HG02981 (cell line): ENCODE results near the gene GRIK2.

Source experiments
- ATAC-seq: cut with Tn5 transposase; IDR thresholded peaks from one replicate; pipeline ENCODE4 v1.9.1; 2021; ENCODE audit warnings: mild to moderate bottlenecking, moderate library complexity; ENCODE audit not compliant: unreplicated experiment

The GRIK2 gene

DNA sequence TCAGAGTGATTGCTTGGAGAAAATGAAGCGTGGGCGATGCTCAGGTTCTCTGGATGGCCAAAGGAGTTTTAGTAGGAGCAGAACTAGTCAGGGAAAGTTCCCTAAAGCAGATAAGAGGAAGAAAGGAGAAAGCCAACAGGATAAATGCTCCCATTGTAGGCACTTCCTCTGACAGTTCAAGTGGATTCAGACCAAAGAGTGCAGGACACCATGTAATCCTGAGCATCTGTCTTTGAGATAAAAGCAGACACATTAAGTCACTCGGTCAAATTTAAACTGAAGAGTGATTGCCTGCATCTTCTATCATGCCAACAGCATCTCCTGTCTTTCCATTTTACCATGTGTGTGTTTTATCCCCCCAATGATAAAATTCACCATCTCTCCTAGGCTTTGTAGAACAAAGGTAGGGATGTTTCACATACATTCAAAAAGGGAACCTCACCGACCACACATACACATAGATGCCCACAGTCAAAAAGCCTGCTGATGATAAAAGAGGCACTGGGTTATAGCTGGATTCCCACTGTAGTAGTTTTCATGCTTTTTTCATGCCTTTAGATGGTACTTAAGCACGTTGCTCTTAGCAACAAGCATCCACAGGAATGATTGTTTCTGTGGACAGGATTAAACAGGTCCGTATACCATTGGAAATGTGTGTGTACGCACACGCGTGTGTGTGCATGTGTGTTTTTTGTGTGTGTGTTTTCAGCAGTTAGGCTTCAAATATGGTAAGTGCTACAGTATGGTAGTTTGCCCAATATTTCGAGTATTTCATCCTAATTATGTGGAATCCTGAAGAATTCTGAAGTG is 7.0 kb downstream of the GRIK2 start:
- ATAC-seq, result no peak

DNA sequence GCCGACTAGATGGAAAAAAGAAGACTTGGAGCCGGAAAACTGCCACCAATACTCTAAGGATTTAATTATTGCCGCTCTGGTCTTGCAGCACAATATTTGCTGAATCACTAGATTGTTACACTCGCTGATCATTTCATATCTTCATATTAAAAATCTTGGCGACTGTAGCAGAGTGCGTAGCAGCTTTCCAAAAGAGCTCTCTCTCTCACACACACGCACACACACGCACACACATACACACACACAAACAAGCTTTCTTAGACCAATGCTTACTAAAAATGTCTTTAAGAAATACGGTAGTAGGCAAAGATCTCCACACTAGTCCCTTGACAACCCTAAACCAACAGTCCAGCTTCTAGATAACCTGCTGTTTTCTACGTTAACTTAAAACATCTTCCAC is 7.7 kb downstream of the GRIK2 start:
- ATAC-seq, result no peak

DNA sequence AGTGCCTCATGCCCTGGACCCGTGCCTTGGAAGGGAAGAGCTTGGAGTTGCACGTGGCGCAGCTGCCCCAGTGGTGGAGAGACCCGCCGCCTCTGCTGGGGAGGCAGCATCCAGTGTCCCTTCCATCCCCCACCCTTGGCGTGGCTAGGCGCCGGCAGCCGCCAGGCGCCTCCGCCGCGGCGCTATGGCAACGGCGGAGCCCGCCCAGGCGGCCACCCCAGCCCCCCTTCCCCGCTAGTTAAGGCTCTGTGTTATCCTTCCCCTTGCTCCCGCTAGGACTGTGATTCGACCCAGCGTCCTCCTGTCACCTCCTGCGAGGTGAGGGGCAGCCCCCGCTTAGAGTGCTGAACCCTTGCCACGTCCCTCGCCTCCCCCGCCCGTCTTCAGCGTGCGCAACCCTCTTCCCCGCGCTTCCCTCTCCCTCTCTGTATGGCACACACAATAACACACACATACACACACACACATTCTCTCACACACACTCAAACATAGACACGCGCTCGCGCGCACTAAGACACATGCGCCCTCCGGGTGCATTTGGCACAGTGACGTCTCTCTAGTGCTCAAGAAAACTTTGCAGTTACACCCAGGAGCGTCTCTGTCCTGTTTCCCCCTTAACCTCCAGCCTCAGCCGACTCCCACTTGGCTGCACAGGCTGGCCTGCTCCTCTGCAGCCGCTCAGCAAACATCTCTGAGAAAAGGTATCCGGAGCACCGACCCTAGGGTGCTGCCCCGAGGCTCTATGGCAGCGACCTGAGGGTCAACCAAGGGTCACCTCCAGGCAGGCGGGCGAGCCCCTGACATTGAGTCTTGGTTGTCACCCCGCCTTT is 8.5 kb downstream of the GRIK2 start:
- ATAC-seq, result no peak

DNA sequence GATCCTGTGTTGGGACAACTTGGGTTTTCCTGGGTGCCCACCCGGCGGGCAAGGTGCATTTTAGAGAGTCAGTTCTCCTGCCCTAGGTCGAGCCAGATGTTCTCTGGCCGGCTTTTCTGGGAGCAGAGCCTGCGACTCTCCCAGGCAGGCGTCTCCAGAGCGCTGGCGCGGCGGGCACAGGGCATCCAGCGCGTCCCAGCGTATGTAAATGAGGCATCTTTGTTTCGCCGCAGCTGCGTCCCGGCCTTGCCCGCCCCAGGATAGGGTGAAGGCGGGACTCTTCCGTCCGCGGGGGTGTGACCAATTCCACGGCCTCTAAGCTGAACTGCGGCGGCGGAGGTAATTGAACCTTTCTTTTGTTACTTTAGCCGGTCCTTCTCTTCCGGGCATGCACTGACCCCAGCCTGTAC is 9.1 kb downstream of the GRIK2 start:
- no peak for ATAC-seq

DNA sequence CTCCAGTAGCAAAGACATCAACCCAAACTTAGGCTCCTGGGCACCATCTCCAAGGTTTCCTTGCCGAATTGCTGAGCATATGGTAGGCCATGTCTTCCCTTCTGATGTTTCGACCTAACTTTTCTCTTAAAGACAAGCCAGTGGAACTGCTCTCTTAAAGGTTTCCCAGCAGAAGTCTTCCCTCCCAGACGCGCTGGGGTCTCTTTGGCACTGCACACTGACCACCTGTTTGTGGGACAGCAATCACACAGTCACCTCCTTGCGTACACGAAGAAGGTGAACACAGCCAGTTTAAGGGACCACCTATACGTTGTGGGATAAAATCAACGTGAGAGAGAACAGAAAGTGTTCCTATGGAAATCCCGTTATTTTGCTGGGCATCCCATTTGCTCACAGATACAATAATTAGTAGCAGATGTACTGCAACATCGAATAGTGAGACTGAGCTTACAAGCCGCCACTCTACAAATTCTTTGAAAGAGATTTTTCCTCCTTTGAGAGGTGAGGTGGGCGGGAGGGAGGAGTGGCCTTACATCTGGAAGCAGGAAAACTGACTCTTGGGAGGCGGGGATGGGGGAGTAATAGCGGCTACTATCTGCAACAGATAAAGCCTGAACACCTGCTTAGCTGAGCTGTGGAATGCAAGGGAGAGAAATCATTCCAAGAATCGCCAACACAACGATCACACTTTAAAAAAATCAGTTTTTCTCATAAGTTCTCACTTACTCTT is 9.9 kb downstream of the GRIK2 start:
- no peak for ATAC-seq

DNA sequence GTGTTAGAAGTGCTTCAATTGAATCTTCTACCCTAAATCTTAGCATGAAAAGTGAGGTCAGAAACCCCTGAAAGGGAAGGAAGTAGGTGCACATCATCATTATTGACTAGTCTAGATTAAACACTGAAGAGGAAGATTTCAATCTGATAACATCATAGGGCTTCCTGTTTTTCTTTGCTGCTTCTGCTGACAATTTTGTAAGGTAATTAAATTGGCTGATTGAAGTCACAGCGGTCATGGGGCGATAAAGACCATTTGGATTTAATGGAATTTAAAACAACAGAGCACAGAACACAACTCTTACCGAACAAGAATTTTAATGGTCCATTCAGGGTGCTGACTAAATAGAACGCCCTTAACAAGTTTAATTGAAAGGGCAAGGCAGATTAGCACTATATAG is 11.3 kb downstream of the GRIK2 start:
- no peak for ATAC-seq

DNA sequence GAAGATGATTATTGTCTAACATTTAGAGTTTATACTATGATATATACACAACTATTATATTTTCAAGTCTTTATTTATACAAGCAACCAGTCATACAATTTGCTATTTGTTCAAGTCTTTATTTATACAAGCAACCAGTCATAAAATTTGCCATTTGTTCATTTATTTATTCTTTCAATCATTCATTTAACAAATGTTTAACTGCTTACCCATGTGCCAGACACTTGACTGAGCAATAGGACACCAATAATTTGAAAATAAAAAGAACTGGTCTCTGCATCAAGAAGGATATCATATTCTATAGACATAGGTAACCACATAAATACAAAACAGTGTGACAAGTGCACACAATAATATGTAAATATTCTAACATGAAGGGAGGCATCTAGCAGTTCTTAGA is 20.3 kb downstream of the GRIK2 start:
- ATAC-seq, result no peak

DNA sequence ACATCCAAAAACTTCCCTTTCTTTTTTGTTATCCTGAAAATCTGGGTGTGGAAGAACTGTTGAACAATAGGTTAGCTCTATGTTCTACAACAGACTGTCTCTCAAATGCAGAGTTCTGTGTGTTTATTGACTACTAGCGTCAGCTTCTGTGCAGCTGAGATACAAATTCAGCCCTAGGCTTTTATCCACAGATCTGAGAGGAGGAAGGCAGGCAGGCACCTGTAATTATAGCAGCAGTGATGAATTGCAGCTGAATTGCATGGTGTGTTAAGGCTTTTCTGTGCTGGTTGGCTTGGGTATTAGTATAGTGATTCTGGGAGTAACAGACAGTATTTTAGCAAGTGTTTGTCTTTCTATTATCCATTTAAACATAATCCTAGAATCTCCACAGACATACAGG is 24.4 kb downstream of the GRIK2 start:
- ATAC-seq, result no peak

DNA sequence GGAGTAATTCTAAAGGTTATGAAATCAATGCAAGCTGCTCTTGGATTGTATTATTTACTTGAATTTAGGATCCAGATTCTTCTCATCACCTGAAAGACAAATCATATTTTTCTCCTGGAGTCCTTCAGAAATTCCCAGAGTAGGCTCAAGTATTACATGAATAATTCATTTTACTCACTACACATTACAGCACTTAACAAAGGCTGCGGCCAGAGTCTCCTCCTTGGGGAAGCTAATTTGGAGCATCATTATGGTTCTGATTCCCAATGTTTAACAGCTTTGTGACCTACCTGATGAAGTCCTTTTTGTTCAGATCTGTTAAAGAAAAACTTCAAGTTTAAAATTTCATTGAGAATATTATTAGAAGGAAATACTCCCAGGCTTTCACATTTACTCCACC is 28.7 kb downstream of the GRIK2 start:
- no peak for ATAC-seq

DNA sequence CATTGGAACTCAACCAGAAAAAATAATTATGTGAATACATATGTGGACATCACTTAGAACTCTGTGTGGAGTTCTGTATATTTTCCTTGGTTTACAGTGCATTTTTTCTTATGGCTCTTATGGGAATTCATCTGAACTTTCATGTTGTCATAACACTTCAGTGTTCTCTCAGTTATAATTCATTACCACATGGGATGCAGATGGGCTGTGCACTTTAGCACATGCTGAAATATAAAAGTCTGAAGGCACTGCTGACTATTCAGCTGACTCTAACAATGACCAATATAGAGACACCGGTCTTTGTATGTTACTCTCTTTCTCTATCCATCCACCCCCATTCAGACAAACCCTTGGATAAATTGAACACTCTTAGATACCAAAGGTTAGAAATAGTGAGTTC is 29.3 kb downstream of the GRIK2 start:
- ATAC-seq, result no peak

DNA sequence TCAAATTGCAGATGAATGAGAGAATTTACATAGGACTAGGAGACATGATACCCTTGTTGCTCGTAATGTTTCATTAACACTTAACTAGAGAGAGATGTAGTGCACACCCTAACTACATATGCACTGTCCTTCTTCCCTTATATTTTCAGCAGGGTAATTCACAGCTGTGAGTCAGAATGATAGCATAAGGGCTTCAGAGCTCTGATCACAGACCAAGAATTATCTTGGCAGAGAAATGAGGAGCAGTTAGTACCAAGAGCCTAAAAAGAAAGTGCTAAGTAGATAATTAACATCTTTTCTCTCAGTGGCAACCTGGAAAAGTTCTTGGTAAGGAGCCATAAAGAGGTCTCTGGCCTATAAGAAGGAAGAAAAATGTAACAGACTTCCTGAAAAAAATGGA is 35.8 kb downstream of the GRIK2 start:
- no peak for ATAC-seq

DNA sequence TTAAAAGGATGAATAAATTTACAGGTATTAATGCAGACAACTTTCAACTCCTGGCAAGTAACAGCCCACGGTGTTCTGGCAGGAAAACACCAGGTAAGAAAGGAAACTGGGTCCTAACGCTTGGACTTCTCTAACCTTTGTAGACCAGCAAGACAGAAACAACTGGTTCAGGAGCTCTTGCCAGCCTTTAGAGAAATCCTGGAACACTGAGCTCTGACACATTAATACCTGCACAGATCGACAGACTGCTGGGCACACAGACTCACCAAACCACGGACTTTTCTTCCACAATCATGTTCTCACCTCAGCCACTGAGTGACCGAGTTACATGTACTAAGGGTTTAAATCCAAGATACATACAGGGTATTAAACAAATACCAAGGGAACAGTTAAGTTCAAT is 36.3 kb downstream of the GRIK2 start:
- no peak for ATAC-seq

DNA sequence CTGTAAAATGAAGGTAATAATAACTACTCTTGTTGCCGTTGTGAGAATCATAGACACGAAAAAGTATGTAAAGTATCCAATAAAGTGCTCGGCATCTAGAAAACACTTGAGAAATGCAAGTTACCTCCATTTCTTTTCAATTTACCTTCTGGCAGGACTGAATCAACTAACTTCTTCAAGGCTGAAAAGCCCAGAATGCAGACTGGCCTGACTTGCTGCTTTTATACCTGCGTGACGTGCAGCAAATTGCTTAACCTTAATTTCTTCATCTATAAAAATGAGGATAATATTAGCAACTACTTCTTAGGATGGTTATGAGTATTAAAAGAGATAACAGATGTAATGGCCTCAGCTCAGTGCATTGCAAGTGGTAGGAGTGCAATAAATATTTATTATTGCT is 39.6 kb downstream of the GRIK2 start:
- no peak for ATAC-seq

DNA sequence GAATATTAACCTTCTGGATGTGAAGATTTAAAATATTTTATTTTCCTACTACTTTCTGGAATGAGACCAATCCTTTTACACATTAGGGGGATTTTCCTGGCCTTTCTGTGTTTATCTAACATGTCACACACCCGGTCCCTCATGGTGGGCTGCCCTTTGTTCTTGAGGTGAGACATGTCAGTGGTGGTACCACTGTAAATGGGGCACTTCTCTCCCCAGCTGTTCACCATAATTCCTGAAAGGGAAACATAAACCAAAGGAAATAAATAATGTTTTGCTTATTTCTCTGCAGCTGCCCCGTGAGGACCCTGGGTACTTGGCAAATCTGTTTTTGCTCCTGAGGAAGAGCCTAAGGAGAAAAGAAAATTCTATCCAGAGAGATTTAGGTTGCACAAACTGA is 41.1 kb downstream of the GRIK2 start:
- no peak for ATAC-seq

DNA sequence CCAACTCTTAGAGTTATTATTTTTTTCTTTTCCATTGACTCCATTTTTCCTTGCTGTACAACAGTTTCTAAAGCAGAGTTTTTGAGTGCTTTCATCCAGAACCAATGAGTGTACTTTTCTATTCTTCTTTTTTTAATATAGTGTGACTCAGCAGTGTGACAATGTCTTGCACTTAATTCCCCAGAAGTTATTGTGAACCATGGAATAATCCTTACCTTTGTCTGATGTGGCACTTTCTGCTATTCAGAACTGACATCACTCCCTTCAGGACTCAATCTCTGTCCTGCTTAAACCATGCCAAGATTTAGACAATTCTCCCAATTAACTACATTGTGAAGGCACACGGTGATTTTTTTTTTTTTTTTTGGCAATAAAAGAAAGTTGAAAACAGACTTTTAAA is 41.5 kb downstream of the GRIK2 start:
- no peak for ATAC-seq

DNA sequence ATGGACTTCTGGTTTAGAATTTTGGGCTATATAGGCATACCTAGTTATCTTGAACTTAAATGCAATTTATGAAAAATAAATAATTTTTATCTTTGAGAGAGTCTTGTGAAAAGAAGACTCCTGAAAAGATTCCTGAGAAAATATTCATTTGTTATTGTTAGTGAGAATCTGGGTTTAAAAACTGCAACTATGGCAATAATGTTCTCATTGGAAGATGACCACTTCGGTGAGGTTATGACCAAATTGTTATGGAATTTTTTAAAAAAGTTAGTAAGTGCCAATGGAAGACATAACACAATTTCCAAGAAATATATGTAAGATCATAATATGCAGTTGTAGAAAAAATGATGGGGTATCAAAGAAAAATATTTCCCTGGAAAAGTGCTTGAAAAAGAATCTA is 46.3 kb downstream of the GRIK2 start:
- ATAC-seq, result no peak

DNA sequence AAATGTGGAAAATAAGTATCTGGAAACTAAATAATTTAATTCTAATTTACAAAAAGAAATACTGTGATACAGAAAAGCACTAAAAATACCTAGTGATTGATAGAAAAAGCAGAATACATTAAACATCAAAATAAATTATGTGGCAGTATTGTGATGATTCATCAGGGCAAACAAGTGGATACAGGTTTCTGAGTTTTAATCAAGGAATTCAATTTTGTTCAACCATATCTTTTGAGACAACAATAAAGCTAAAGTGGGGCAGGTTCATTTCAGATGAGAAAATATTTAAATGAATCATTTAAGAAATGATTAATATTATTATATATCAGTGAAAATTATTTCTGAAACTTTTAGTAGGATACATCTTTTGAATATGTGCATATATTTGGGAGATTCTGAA is 49.8 kb downstream of the GRIK2 start:
- ATAC-seq, result no peak

DNA sequence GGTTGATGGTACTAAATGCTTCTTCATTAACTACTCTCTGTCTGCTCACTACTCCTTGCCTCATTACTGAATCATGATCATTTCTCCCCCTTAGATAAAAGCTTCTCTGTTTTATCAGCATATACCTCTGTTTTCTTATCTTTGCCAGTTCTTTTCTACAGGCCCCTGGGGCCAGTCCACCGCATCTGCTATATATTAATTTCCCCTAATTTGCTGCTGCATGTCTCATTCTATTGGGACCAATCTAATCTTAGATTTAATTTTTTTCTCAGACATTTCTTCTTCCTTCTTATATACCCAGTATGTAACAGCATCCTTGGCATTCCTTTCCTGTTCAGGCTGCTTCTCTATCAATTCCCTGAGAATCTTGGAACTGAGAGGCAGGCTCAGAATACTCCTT is 51.2 kb downstream of the GRIK2 start:
- ATAC-seq, result no peak

DNA sequence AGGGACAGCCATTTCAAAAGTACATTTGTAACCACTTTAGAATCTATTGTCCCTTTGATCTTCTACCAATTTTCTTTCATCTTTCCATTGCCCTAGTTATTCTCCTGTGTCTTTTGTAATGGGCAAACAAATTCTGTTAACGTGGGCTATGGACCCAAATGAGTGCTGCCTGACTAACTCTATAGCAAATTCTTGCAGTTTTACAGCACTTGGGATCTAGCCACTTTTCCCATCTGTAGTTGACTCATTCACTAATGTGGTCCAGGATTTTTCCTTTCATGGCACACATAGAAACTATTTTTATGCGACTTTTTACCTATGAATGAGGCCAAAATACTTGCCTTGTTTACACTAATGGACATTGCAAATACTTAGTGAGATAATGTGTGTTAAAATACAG is 52.0 kb downstream of the GRIK2 start:
- no peak for ATAC-seq

DNA sequence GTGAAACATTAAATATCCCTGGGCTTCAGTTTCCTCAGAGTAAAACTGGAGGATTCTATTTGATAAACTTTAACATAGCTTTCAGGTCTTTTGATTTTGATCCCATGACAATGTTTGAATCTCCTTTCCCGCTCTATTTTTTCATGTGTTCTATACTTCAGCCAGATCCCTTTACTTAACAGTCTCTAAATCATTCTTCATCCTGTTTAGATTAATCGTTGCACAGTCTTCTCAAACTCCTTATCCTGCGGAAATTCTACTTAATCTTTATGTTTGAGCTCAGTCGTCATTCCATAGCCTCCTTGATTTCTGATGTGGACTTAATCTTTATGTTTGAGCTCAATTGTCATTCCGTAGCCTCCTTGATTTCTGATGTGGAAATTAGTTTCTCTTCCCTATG is 57.4 kb downstream of the GRIK2 start:
- ATAC-seq, result no peak

DNA sequence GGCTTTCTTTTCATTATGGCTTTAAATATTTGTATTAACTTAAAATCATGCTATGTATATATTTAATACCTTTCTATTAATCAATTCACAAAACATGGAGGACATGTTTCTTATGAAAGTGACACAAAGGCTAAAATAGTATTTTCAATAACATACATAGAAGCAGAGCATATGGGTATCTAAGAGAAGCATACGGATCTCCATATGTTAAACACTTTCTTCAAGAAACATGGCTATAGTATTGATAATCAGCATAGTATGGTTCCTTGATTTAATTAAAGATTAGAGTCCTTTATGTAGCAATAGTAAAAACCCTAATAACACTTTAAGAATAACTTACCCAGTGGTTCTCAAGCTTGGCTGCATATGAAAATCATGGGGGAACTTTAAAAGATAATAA is 58.5 kb downstream of the GRIK2 start:
- no peak for ATAC-seq

DNA sequence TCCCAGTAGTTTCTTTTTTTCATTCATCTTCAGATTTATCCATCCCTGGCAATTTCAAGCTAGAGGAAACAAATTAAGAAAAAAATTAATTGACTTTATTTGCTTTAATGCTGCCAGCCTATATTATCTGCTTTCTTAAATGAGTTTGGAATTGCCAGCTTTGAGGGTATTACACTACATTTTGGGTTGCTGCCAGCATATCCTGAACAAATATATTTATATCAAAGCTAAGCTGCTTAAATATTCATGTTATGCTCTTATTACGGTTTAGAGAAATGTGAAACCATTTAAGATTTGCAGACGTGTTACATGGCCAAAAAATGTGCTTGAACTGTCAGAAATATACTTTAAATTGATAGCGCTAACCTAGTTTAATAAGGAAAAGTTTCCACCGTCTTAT is 59.7 kb downstream of the GRIK2 start:
- ATAC-seq, result no peak
